ENCODE results near the gene NUP214. TPM values are rescaled to one million over a fixed set of nuclear protein-coding genes. Genes with fewer than 3 reads are reported as not detected.
"Not testable (repeated sequence)": the region's sequence is repeated elsewhere in the genome, so short reads cannot be mapped to it uniquely, and the experiment has no call there.

NUP214 gene
- total and polyA plus RNA-seq, 9 donors: 25.0 to 60.7 (median 46.6) TPM

DNA sequence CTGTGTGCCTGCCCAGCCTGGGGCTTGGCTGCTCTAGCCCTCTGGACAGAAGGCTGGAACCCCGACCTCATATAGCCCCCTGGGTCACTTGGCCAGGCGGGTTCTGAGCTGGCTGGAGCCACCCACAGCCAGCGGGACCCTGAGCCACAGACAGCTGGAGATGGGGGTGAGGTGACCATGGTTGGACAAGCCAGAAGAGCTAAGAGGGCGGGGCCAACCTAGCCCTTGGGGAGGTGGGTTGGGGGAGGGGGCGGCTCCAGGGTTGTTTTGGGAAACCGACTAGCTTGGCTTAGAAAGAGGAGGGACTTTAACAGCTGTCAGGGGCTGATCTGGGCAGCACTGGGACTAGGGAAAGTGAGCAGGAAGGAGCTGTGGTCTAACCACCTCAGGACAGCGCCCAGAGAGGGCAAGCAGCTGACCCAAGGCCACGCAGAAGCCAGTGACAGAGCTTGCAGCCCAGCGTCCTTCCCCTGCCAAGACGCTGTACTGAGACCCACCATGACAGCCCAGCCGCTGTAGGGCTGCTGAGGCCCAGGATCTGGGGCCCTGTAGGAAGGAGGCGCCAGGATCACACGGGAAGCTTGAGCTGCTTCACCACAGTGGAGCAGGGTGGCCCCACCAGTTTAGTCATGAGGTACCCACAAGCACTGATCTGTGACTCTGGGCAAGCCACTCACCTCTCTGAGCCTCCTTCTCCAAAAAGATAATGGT, 26.8 kb upstream of the NUP214 start:
- no peaks in the 10 kb centered on the region for H3K27me3 ChIP-seq
- no peak for DNase-seq
- 75 to 77% (median 77%) methylated on average over 13 of the region's 13 CpGs for WGBS, 3 donors
- intact Hi-C loops (cut with DNase I): no loop called here
- H3K4me3 ChIP-seq: no peak overlapping the region
- H3K36me3 ChIP-seq: no peaks in the 10 kb centered on the region
- TF ChIP-seq POLR2A (IDR thresholded peaks at IDR 0.05): no peak
- TF ChIP-seq, protein P1, sequence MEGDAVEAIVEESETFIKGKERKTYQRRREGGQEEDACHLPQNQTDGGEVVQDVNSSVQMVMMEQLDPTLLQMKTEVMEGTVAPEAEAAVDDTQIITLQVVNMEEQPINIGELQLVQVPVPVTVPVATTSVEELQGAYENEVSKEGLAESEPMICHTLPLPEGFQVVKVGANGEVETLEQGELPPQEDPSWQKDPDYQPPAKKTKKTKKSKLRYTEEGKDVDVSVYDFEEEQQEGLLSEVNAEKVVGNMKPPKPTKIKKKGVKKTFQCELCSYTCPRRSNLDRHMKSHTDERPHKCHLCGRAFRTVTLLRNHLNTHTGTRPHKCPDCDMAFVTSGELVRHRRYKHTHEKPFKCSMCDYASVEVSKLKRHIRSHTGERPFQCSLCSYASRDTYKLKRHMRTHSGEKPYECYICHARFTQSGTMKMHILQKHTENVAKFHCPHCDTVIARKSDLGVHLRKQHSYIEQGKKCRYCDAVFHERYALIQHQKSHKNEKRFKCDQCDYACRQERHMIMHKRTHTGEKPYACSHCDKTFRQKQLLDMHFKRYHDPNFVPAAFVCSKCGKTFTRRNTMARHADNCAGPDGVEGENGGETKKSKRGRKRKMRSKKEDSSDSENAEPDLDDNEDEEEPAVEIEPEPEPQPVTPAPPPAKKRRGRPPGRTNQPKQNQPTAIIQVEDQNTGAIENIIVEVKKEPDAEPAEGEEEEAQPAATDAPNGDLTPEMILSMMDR (IDR thresholded peaks at IDR 0.05): no peak
- H3K9me3 ChIP-seq: no peaks in the 10 kb centered on the region
- H3K27ac ChIP-seq: no peak overlapping the region
- peaks cover 1% of the 10 kb centered on the region for H3K4me1 ChIP-seq (ENCODE audit: insufficient read depth)

DNA sequence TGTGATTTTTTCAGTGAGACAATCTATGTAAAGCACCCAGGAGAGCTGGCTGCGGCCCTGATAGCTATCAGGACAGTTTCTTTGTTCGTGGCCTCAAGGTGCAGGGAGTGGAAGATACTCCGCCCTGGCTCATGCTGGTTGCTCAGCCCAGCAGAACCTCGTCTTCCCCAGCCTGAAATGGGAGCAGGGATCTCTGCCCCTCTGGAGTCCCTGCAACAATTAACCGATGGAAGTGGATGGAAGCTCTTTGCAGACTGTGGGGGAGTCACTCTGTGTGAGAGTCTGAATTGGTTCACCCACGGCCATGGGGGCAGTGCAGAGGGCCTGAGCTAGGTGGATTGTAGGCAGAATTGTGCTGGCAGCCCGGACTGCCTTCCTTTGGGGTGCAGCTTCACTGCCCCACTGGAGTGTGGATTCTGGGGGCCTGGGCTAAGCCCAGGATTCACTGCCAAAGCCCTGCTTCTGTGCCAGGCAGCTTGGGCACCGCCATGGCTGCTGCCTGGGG, 26.2 kb upstream of the NUP214 start:
- Histone ChIP-seq H3K4me1 (ENCODE audit: insufficient read depth) (peaks cover 1% of the 10 kb centered on the region), H3K4me3 (no peak overlapping the region), H3K27me3 (no peaks in the 10 kb centered on the region), H3K36me3 (no peaks in the 10 kb centered on the region), H3K9me3 (no peaks in the 10 kb centered on the region), H3K27ac (no peak overlapping the region)
- intact Hi-C loops (cut with DNase I): no loop called here
- TF ChIP-seq, protein P1 (IDR thresholded peaks at IDR 0.05): no peak
- TF ChIP-seq EP300 (IDR thresholded peaks at IDR 0.05): no peak
- no peak for TF ChIP-seq POLR2A (IDR thresholded peaks at IDR 0.05)
- 73 to 78% (median 77%) methylated on average over 8 of the region's 8 CpGs for WGBS, 3 donors
- no peak for DNase-seq

DNA sequence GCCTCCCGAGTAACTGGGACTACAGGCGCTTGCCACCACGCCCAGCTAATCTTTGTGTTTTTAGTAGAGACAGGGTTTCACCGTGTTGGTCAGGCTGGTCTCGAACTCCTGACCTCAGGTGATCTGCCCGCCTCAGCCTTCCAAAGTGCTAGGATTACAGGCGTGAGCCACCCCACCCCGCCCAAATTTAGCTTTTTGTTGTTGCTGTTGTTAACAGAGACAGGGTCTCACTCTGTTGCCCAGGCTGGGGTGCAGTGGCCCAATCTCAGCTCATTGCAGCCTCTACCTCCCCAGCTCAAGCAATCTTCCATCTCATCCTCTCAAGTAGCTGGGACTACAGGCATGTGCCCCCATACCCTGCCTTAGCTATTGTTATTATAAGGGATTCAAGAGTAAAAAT, 25.5 kb upstream of the NUP214 start:
- DNase-seq; intact Hi-C loops (cut with DNase I): not testable (repeated sequence)
- WGBS, 3 donors: 93 to 95% (median 94%) methylated on average over 8 of the region's 8 CpGs

DNA sequence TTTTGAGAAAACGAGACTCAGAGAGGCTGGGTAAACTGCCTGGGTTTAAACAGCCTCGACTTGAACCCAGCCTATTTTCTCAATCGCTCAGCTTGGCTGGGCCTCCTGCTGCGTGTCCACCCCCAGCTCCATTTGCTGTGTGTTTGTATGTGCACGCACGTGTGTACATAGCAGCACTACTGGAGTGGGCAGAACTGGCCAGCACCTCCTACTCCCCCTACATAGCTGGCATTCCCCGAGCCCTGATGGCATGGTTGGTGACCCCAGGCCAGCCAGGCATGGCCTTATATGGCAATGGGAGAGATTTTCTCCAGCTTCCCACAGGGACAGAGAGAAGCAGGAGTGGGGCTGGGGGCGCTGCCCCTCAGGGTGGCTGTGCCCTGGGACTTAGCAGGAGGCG, 24.9 kb upstream of the NUP214 start:
- TF ChIP-seq EP300 (IDR thresholded peaks at IDR 0.05) (no peak), POLR2A (IDR thresholded peaks at IDR 0.05) (no peak)
- TF ChIP-seq, protein P1 (IDR thresholded peaks at IDR 0.05): no peak
- Histone ChIP-seq H3K4me1 (ENCODE audit: insufficient read depth) (peaks cover 1% of the 10 kb centered on the region), H3K36me3 (no peaks in the 10 kb centered on the region), H3K27ac (no peak overlapping the region), H3K27me3 (no peaks in the 10 kb centered on the region), H3K9me3 (no peaks in the 10 kb centered on the region), H3K4me3 (no peak overlapping the region)
- 58 to 62% (median 60%) methylated on average over 9 of the region's 9 CpGs for WGBS, 3 donors
- intact Hi-C loops (cut with DNase I): no loop called here
- DNase-seq: no peak

More for the DNA sequence above, 25.5 kb upstream of the NUP214 start:
- H3K4me1 ChIP-seq (ENCODE audit: insufficient read depth); H3K27ac ChIP-seq; H3K9me3 ChIP-seq; H3K36me3 ChIP-seq; H3K4me3 ChIP-seq; H3K27me3 ChIP-seq: not testable (repeated sequence)

DNA sequence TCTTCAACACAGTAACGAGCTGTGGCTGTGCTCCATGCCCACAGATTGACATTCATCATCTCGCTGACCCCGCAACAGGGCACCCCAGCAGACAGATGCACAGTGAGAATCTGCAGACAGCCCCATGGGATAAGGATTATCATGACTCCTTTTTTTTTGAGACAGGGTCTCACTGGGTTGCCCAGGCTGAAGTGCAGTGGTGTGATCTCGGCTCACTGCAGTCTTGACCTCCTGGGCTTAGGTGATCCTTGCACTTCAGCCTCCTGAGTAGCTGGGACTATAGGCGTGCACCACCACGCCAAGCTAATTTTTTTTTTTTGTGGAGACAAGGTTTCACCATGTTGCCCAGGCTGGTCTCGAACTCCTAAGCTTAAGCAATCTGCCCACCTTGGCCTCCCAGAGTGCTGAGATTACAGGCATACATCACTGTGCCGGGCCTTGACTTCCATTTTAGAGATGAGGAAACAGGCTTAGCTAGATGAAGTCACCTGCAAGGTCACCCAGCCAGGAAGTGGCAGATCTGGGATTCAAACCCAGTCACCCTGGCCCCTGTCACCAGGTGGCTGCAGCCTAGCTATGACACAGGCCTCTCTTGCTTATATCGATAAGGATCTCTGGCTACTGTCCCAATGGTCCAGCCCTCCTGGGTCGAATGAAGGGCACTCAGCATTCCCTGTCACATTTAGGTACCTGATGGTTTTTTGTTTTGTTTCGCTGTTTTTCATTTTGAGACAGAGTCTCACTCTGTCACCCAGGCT, 24.0 kb upstream of the NUP214 start:
- DNase-seq: no peak
- intact Hi-C loops (cut with DNase I): no loop called here
- TF ChIP-seq, protein P1 (IDR thresholded peaks at IDR 0.05): no peak
- TF ChIP-seq POLR2A (IDR thresholded peaks at IDR 0.05): no peak
- no peak for TF ChIP-seq EP300 (IDR thresholded peaks at IDR 0.05)
- Histone ChIP-seq H3K4me3 (no peak overlapping the region), H3K36me3 (no peaks in the 10 kb centered on the region), H3K27me3 (no peaks in the 10 kb centered on the region), H3K9me3 (no peaks in the 10 kb centered on the region), H3K27ac (no peak overlapping the region), H3K4me1 (ENCODE audit: insufficient read depth) (peaks cover 1% of the 10 kb centered on the region)
- WGBS, 3 donors: 89 to 94% (median 91%) methylated on average over 11 of the region's 11 CpGs
